HG03139 (cell line): Measurements from ENCODE around the gene PRKACB.
"Not testable (repeated sequence)": the region's sequence is repeated elsewhere in the genome, so short reads cannot be mapped to it uniquely, and the experiment has no call there.

Source experiments
- ATAC-seq: cut with Tn5 transposase; IDR thresholded peaks from one replicate; pipeline ENCODE4 v1.9.1; 2021; ENCODE audit not compliant: unreplicated experiment

The PRKACB gene

DNA sequence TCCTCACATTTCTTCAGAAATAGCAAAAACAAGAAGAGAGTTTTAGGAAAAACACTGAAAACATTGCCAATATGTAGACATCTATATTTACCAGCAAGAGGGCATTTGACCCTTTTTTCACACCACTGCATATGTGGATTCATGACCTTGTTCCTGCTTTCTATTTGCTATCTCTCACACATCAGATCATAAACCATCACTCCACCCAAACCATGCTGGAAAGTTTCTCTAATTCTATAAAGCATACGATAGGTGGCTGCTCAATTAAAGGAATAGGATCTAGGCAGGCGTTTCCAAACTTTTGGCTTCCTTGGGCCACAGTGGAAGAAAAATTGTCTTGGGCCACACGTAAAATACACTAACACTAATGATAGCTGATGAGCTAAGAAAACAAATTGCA is 121.8 kb downstream of the PRKACB start:
- no peak for ATAC-seq

DNA sequence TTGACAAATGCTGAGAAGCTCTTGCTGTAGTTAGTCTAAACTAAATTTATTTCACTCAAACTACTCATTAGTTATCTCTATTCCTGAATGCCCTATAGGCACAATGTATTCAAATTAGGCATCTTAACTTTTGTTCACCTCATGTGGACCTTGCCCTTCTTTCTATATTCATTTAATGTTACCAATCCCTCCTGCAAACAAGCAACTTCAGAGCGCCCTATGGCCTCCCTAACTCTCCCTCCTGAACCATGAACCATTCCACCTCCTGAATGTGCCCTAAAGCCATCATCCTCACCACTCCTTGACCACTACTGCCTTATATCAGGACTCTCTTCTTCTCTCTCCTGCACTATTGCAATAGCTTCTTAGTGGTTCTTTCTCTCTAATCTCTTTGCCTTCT is 122.7 kb downstream of the PRKACB start:
- ATAC-seq, result no peak

GRCh38 chr1:84267476-84267875 is 123.4 kb downstream of the PRKACB start:
- ATAC-seq, result no peak

GRCh38 chr1:84268346-84268745 is 124.3 kb downstream of the PRKACB start:
- no peak for ATAC-seq

- ATAC-seq, result no peak
Measured at GRCh38 chr1:84269306-84269705, 125.2 kb downstream of the PRKACB start.

GRCh38 chr1:84271441-84272151 is 127.5 kb downstream of the PRKACB start:
- peak; percentile 91 for ATAC-seq

- ATAC-seq, result no peak
Measured at GRCh38 chr1:84272401-84272800, 128.3 kb downstream of the PRKACB start.

DNA sequence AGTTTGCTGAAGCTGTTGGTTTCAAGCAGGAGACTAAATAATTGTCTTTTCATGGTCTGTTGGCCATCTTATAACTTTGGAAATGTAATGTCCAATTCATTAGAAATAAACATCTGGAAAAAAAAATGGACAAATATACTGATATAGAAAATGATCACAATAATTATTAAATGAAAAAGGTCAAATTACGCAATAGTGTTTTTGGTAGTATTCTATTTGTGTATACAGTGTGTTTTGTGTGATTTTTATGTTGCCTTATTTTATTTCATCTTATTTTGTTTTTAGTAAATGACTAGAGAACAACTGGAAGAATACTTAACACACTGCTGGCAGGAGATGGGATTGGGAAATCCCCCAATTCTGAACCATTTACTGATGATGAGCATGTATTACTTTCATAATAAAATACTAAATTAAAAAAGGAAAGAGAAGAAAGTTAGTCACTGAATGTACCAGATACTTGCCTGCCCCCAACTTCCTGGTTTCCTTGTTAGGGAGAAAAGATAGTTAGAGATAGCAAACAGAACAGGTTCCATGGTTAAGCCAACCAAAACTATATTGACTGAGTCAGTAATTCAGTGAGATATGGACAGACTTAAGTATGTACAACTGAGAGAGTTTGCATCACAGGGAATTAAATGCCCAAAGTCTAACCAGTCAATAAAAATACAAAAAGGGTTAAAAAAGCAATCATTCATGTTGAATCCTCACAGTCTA is 133.4 kb downstream of the PRKACB start:
- ATAC-seq, result no peak

GRCh38 chr1:84278905-84279304 is 134.8 kb downstream of the PRKACB start:
- no peak for ATAC-seq

GRCh38 chr1:84280912-84281311 is 136.8 kb downstream of the PRKACB start:
- ATAC-seq, result no peak

GRCh38 chr1:84282780-84283333 is 138.8 kb downstream of the PRKACB start:
- peak; percentile 60 for ATAC-seq

DNA sequence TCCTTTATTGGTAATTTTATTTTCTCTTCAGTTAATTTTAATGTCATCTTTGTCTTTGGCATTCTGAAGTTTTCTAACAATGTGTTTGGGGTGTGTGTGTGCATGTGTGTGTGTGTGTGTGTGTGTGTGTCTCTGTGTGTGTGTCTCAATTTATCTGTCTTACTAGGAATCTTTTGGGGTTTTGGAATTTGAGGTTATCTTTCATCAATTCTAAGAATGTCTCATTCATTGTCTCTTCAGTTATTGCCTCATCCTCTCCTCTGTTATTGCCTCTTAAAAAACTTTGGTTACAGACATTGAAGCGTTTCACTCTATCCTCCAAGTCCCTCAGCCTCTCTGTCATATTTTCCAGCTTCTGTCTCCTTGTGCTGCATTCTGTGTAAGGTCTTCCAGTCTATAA is 139.3 kb downstream of the PRKACB start:
- ATAC-seq, result no peak

DNA sequence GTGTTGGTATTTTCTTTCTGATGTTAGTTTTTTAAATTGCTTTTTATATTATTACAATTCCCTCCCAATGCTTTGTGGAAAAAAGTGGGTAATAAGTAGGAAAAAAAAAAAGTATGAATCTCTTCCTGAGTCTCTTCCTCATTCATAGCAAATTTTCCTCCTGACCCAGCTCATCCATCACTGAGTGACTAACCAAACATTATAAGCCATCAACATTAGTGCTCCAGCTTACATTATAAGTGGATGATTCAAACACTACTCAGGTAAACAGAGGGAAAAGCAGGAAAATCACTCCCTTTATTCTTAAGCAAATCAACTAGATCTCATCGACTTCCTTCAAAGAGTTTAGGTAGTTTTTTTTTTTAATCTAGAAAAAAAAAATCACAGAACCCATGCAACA is 142.0 kb downstream of the PRKACB start:
- no peak for ATAC-seq

DNA sequence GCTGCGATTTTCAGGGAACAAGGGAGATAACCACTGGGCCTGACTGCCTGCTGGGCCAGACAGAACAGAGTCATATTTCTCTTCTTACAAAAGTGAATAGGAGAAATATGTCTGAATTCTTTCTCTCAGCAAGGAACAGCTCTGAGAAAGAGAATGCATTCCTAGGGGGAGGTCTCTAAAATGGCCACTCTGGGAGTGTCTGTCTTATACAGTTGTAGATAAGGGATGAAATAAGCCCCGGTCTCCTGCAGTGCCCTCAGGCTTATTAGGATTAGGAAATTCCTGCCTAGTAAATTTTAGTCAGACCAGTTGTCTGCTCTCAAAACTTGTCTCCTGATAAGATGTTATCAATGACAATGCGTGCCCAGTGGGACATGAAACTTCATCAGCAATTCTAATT is 143.3 kb downstream of the PRKACB start:
- ATAC-seq, result not testable (repeated sequence)
